Testis (tissue), 2 donors: Measurements from ENCODE around the gene GRPR.

Experiments
- CTCF ChIP-seq, 3 experiments: fragments of 450-650 bp in 2 of 3; fragments of 200-600 bp in 1 of 3; sonication (generic) in 1 of 3; IDR thresholded peaks; one replicate each; pipeline ENCODE4 v1.5.1; 2016 to 2019; ENCODE audit warnings: antibody characterized with exemption in 3 of 3, mild to moderate bottlenecking in 2 of 3, moderate library complexity in 1 of 3
- POLR2A ChIP-seq: fragments of 450-650 bp; IDR thresholded peaks from one replicate; pipeline ENCODE4 v1.6.1; 2017; ENCODE audit warnings: antibody characterized with exemption, mild to moderate bottlenecking, moderate library complexity

DNA sequence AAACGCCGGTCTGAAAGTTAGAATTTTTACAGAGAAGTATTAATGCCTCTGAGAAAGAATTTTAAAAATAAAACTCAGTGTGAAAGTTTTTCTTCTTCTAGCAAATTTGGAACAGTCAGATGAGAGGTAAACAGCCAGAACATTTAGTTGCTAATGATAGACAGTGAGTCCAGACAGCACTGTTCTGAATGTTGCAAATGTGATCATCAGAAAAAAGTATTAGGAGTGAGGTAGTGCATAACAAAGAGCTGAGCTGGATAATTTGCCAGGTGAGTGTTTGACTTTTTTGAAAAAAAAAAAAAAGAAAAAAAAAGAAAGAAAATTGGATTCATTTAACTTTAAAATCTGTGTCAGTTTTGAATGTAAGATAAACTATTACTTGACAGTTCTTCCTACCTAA is 42.0 kb upstream of the GRPR start:
- no peak for TF ChIP-seq CTCF (IDR thresholded peaks at IDR 0.05)
- TF ChIP-seq POLR2A: no peak
